ENCODE results near the gene ATP9B. TPM values are rescaled to one million over a fixed set of nuclear protein-coding genes. Genes with fewer than 3 reads are reported as not detected.

Gene ATP9B
- total RNA-seq, 1 experiment from 2014 or later = 17.8 TPM

DNA sequence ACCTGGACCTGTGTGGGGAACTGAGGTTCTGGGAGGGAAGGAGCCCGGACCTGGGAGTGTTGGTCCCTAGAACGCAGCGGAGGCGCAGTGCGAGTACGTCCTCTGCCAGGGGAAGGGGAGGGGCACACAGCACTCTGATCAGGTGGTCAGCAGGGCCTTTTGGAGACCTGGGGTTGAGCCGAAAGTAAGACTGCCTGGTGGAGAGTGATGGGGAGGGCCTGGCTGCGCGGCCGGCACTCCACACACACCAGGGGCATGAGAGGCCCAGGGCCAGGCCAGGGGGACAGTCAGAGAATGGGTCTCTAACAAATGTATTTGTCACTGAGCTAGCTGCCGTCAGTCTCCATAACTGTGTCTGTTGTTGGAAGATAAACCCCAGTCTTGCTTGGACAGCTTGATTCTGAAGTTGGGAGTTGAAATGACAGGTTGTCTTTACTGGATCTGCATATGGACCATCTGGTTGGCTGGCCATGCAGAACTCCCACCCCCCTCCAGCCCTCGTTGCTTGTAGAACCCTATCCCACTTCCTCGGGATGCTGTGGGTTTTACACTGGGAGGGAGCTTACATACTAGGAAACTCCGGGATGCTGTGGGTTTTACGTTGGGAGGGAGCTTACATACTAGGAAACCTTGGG is 251.1 kb downstream of the ATP9B start:
- Histone ChIP-seq H3K9ac (ENCODE audit: low read length) (no peak overlapping the region), H4K20me1 (ENCODE audit: insufficient read depth) (no peaks in the 10 kb centered on the region), H3K27me3 (ENCODE audit: insufficient read depth, low read length) (no peaks in the 10 kb centered on the region), H3K9me3 (ENCODE audit: control insufficient read depth in 1 of 2, insufficient read depth in 1 of 2, low read depth in 1 of 2, low read length in 2 of 2) (no peaks in the 10 kb centered on the region), H3K27ac (ENCODE audit: low read depth, low read length) (no peak overlapping the region), H3K4me3 (replicated peaks in 1 of 2; ENCODE audit: low read depth in 1 of 2, low read length in 2 of 2) (no peak overlapping the region), H3K36me3 (ENCODE audit: control insufficient read depth in 1 of 2, insufficient read depth in 2 of 2, low read length in 2 of 2) (no peaks in the 10 kb centered on the region), H3K9me2 (ENCODE audit: insufficient read depth) (no peaks in the 10 kb centered on the region), H3K79me2 (ENCODE audit: insufficient read depth, low read length) (no peaks in the 10 kb centered on the region), H2AFZ (ENCODE audit: low read depth, low read length, poor library complexity, severe bottlenecking) (no peak overlapping the region), H3K4me1 (ENCODE audit: control insufficient read depth in 1 of 2, insufficient read depth in 2 of 2, low read length in 2 of 2) (no peaks in the 10 kb centered on the region), H3K4me2 (ENCODE audit: low read length) (no peak overlapping the region)
- no TSS peak for BruUV-seq (replicated peaks)
- ChIA-PET POLR2A (no interaction called here), CTCF (no interaction called here), RAD21 (ENCODE audit: low non-redundant PET in 1 of 2, low total read pairs in 2 of 2, uncharacterized antibody in 2 of 2, unreplicated experiment in 2 of 2) (no interaction called here)
- TF ChIP-seq SIN3A (IDR thresholded peaks at IDR 0.05; ENCODE audit: low read depth) = no peak
- TF ChIP-seq CEBPB (IDR thresholded peaks at IDR 0.05; ENCODE audit: low read depth) = no peak
- TF ChIP-seq ZFX (IDR thresholded peaks at IDR 0.05) = no peak
- TF ChIP-seq YY1 (IDR thresholded peaks at IDR 0.05; ENCODE audit: extremely low read depth, insufficient replicate concordance, low read depth, low read length) = no peak
- no peak for TF ChIP-seq ELF1 (IDR thresholded peaks at IDR 0.05; ENCODE audit: borderline replicate concordance, low read depth)
- TF ChIP-seq JUND (IDR thresholded peaks at IDR 0.05) = no peak
- TF ChIP-seq SP1 (IDR thresholded peaks at IDR 0.05; ENCODE audit: low read depth) = no peak
- TF ChIP-seq EZH2phosphoT487 (IDR thresholded peaks at IDR 0.05; ENCODE audit: borderline replicate concordance) = no peak
- TF ChIP-seq, protein P1, sequence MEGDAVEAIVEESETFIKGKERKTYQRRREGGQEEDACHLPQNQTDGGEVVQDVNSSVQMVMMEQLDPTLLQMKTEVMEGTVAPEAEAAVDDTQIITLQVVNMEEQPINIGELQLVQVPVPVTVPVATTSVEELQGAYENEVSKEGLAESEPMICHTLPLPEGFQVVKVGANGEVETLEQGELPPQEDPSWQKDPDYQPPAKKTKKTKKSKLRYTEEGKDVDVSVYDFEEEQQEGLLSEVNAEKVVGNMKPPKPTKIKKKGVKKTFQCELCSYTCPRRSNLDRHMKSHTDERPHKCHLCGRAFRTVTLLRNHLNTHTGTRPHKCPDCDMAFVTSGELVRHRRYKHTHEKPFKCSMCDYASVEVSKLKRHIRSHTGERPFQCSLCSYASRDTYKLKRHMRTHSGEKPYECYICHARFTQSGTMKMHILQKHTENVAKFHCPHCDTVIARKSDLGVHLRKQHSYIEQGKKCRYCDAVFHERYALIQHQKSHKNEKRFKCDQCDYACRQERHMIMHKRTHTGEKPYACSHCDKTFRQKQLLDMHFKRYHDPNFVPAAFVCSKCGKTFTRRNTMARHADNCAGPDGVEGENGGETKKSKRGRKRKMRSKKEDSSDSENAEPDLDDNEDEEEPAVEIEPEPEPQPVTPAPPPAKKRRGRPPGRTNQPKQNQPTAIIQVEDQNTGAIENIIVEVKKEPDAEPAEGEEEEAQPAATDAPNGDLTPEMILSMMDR (IDR thresholded peaks at IDR 0.05 in 2 of 3, conservative IDR thresholded peaks at IDR 0.05 in 1 of 3; ENCODE audit: borderline replicate concordance in 1 of 3, insufficient read depth in 1 of 3, low read depth in 2 of 3, low read length in 2 of 3) = no peak
- no peak for TF ChIP-seq TCF7L2 (IDR thresholded peaks at IDR 0.05; ENCODE audit: borderline replicate concordance, extremely low read depth, insufficient read depth, insufficient read length)
- TF ChIP-seq FOSL1 (IDR thresholded peaks at IDR 0.05; ENCODE audit: low read depth) = no peak
- no peak for TF ChIP-seq POLR2AphosphoS5 (IDR thresholded peaks at IDR 0.05; ENCODE audit: low read depth, low read length)
- TF ChIP-seq, protein P2, sequence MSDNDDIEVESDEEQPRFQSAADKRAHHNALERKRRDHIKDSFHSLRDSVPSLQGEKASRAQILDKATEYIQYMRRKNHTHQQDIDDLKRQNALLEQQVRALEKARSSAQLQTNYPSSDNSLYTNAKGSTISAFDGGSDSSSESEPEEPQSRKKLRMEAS (IDR thresholded peaks at IDR 0.05) = no peak
- TF ChIP-seq, protein P3, sequence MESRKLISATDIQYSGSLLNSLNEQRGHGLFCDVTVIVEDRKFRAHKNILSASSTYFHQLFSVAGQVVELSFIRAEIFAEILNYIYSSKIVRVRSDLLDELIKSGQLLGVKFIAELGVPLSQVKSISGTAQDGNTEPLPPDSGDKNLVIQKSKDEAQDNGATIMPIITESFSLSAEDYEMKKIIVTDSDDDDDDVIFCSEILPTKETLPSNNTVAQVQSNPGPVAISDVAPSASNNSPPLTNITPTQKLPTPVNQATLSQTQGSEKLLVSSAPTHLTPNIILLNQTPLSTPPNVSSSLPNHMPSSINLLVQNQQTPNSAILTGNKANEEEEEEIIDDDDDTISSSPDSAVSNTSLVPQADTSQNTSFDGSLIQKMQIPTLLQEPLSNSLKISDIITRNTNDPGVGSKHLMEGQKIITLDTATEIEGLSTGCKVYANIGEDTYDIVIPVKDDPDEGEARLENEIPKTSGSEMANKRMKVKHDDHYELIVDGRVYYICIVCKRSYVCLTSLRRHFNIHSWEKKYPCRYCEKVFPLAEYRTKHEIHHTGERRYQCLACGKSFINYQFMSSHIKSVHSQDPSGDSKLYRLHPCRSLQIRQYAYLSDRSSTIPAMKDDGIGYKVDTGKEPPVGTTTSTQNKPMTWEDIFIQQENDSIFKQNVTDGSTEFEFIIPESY (IDR thresholded peaks at IDR 0.05; ENCODE audit: extremely low read depth, insufficient replicate concordance, low read length) = no peak
- TF ChIP-seq ZNF274 (IDR thresholded peaks at IDR 0.05; ENCODE audit: low read depth, low read length) = no peak
- intact Hi-C loops (cut with micrococcal nuclease) = no loop called here
- ATAC-seq = no peak
- DNase-seq (ENCODE audit: low read depth, low spot score) = no peak

Measured in HCT116 (cell line).